Bronchial epithelial cell (primary cell): ENCODE measurements around the gene MYO9A. TPM values are rescaled to one million over a fixed set of nuclear protein-coding genes. Genes with fewer than 3 reads are reported as not detected.

ENCODE experiments used
- DNase-seq: peaks from one replicate; pipeline ENCODE4 v3.0.0-alpha.2; 2010; ENCODE audit warnings: low read depth
- FAIRE-seq: peaks from 2 replicates; lab custom pipeline; 2011; peaks lifted over from hg19 to GRCh38; lab: Jason Lieb, UNC
- H3K27me3 ChIP-seq: 2 replicates; pipeline ENCODE4 v1.5.1; 2011; ENCODE audit warnings: low read length; ENCODE audit not compliant: control insufficient read depth, insufficient read depth
- H3K36me3 ChIP-seq: 2 replicates; pipeline ENCODE4 v1.5.1; 2011; ENCODE audit warnings: low read length; ENCODE audit not compliant: control insufficient read depth, insufficient read depth
- H3K4me3 ChIP-seq: 2 replicates; pipeline ENCODE4 v1.5.1; 2011; ENCODE audit warnings: mild to moderate bottlenecking, low read depth, low read length, control low read depth
- total RNA-seq: library from RNA; depleted of rRNA; stranded (reverse); fragments of >200 nt; gene quantifications from 2 replicates; pipeline ENCODE4 v1.2.1, GENCODE V29; 2014
- TF ChIP-seq, protein P1 (sequence below): IDR thresholded peaks from 2 replicates; pipeline ENCODE4 v1.5.1; 2011; ENCODE audit warnings: mild to moderate bottlenecking, moderate library complexity, low read length, control low read depth, inconsistent platforms; ENCODE audit not compliant: insufficient read depth, severe bottlenecking

MYO9A gene
- total RNA-seq, 1 donor from 2014 or later: 29.7 TPM

DNA sequence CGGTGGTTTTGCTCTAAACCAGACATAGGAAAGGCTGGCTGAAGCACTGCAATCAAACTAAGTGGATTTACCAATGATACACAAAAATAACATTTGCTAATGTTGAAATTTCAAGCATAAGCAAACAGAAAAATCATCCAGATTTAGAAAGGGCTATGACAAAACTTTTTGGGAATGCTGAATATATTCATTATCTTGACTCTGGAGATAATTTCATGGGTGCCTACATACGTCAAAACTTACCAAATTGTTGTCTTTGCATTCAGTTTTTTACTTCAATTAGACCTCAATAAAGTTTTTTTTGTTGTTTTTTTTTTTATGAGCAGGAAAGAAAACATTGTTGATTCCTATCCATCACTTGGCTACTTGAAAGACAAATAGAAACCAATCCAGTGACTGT lies 166.8 kb downstream of the MYO9A start:
- Histone ChIP-seq H3K27me3 (no peaks in the 10 kb centered on the region), H3K4me3 (no peak overlapping the region), H3K36me3 (no peaks in the 10 kb centered on the region)
- no peak for DNase-seq
- no peak for FAIRE-seq
- TF ChIP-seq, protein P1, sequence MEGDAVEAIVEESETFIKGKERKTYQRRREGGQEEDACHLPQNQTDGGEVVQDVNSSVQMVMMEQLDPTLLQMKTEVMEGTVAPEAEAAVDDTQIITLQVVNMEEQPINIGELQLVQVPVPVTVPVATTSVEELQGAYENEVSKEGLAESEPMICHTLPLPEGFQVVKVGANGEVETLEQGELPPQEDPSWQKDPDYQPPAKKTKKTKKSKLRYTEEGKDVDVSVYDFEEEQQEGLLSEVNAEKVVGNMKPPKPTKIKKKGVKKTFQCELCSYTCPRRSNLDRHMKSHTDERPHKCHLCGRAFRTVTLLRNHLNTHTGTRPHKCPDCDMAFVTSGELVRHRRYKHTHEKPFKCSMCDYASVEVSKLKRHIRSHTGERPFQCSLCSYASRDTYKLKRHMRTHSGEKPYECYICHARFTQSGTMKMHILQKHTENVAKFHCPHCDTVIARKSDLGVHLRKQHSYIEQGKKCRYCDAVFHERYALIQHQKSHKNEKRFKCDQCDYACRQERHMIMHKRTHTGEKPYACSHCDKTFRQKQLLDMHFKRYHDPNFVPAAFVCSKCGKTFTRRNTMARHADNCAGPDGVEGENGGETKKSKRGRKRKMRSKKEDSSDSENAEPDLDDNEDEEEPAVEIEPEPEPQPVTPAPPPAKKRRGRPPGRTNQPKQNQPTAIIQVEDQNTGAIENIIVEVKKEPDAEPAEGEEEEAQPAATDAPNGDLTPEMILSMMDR: no peak

DNA sequence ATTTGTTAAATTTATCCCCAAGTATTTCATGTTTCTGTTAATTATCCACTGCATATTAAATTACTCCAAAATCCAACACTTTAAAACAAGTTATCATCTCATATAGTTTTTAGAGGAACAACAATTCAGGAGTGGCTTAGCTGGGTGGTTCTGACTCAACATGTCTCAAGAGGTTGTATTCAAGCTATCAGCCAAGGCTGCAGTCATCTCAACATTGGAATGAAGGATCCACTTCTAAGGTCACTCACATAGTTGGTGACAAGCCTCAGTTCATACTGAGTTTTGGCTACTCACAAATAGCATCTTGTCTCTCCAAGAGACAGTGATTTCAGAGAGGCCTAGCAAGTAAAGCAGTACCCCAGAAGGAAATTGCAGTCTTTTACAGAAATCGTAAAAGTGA lies 172.9 kb downstream of the MYO9A start:
- no peak for DNase-seq
- Histone ChIP-seq H3K4me3 (no peak overlapping the region), H3K27me3 (no peaks in the 10 kb centered on the region), H3K36me3 (no peaks in the 10 kb centered on the region)
- TF ChIP-seq, protein P1: no peak
- no peak for FAIRE-seq

GRCh38 chr15:71943806-71944205 lies 174.1 kb downstream of the MYO9A start:
- no peak overlapping the region for H3K4me3 ChIP-seq
- DNase-seq (no peak), FAIRE-seq (no peak)
- H3K27me3 ChIP-seq: no peaks in the 10 kb centered on the region
- H3K36me3 ChIP-seq: no peaks in the 10 kb centered on the region
- TF ChIP-seq, protein P1: no peak

- FAIRE-seq (no peak), DNase-seq (no peak)
- Histone ChIP-seq H3K27me3 (no peaks in the 10 kb centered on the region), H3K4me3 (no peak overlapping the region), H3K36me3 (no peaks in the 10 kb centered on the region)
- TF ChIP-seq, protein P1: no peak
These were observed 177.9 kb downstream of the MYO9A start for GRCh38 chr15:71939981-71940588.

GRCh38 chr15:71937650-71938311 lies 180.2 kb downstream of the MYO9A start:
- DNase-seq (no peak), FAIRE-seq (no peak)
- TF ChIP-seq, protein P1: no peak
- H3K27me3 ChIP-seq: no peaks in the 10 kb centered on the region
- H3K36me3 ChIP-seq: no peaks in the 10 kb centered on the region
- H3K4me3 ChIP-seq: no peak overlapping the region
